ENCODE measurements around the gene MKNK2. TPM values are rescaled to one million over a fixed set of nuclear protein-coding genes. Genes with fewer than 3 reads are reported as not detected.

The MKNK2 gene
- total and polyA plus RNA-seq, 2 experiments from 2014 or later, result 28.9 to 78.6 TPM

DNA sequence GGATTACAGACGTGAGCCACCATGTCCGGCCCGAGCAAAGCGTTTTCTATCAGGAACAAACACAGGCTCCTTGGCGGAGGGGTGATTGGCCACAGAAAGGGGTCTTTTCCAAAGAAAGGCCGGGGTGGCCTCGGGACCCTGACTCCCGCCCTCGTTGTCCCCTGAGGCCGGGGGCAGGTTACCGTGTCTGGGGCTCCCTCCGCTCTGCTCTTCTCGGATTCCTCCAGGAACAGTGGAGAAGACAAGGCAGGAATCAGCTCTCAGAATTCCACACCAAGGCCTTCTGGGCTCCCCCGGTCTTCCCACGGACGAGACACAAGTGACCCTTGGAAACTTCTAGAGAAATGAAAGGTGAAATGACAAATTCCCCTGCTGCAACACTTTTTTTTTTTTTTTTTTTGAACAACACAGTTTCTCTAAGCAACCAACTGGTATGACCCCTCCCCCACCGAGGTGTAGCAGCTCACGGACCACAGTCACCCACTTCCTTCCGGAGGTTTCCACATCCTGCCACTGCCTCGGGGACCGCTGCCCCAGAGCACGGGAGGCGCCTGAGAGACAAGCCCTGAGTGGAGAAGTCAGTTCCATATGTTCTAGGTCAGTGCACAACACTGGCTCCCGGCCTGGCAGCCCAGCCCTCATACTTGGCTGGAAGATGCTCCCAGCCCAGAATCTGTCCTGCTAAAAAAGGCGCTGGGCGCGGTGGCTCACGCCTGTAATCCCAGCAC, 34.1 kb upstream of the MKNK2 start:
- Histone ChIP-seq H3K79me2 (ENCODE audit: insufficient read depth) (peaks cover 90% of the 10 kb centered on the region), H3F3A (ENCODE audit: insufficient read depth) (0 out of 2 replicates have a peak, but pooled peaks cover 5% of the 10 kb centered on the region), H3K4me3 (0 out of 2 replicates have a peak overlapping the region, but pooled peaks have one; percentile 1), H2AFZ (no peak overlapping the region), H3K9me3 (ENCODE audit: low read depth) (no peaks in the 10 kb centered on the region), H3K27ac (peak overlapping the region; percentile 59), H3K4me1 (ENCODE audit: insufficient read depth) (peaks cover 25% of the 10 kb centered on the region), H4K20me1 (ENCODE audit: insufficient read depth) (no peaks in the 10 kb centered on the region), H3K9me2 (ENCODE audit: insufficient read depth) (no peaks in the 10 kb centered on the region), H3K9ac (peak overlapping the region; percentile 35), H3K27me3 (replicated peaks; ENCODE audit: insufficient read depth) (no peaks in the 10 kb centered on the region), H3K36me3 (ENCODE audit: low read depth) (no peaks in the 10 kb centered on the region; the same call in 1 of the 2 replicates), H3K4me2 (ENCODE audit: unreplicated experiment) (peak overlapping the region; percentile 25)
- peak; percentile 79 for DNase-seq
- WGBS, 2 experiments (ENCODE audit: low coverage in 1 of 2, low lambda C conversion rate in 2 of 2, missing lambda C conversion rate in 2 of 2), result 56 to 58% methylated on average over 28 of the region's 28 CpGs
- in situ Hi-C loops (cut with MboI), result loop anchor here (10.0 kb wide), 1 partner anchor 150 kb away; no protein-coding TSS in a partner anchor
- TF ChIP-seq EZH2phosphoT487 (IDR thresholded peaks at IDR 0.05; ENCODE audit: insufficient read depth, low read depth), result no peak

GRCh38 chr19:2083174-2083854, 32.3 kb upstream of the MKNK2 start:
- DNase-seq, result no peak
- TF ChIP-seq EZH2 (IDR thresholded peaks at IDR 0.05; ENCODE audit: insufficient read depth, poor library complexity, severe bottlenecking), result no peak
- TF ChIP-seq EZH2phosphoT487 (IDR thresholded peaks at IDR 0.05; ENCODE audit: insufficient read depth, low read depth), result no peak
- peaks cover 82% of the 10 kb centered on the region for H3K79me2 ChIP-seq (ENCODE audit: insufficient read depth)
- H3K4me3 ChIP-seq, result no peak overlapping the region
- H4K20me1 ChIP-seq (ENCODE audit: insufficient read depth), result no peaks in the 10 kb centered on the region
- H3K36me3 ChIP-seq (ENCODE audit: low read depth), result no peaks in the 10 kb centered on the region; the same call in 1 of the 2 replicates
- H3K4me1 ChIP-seq (ENCODE audit: insufficient read depth), result peaks cover 14% of the 10 kb centered on the region; the same call in 1 of the 2 replicates
- no peak overlapping the region for H2AFZ ChIP-seq
- H3F3A ChIP-seq (ENCODE audit: insufficient read depth), result 0 out of 2 replicates have a peak, but pooled peaks cover 5% of the 10 kb centered on the region
- H3K27me3 ChIP-seq (replicated peaks; ENCODE audit: insufficient read depth), result no peaks in the 10 kb centered on the region
- no peak overlapping the region for H3K4me2 ChIP-seq (ENCODE audit: unreplicated experiment)
- H3K27ac ChIP-seq, result no peak overlapping the region
- H3K9ac ChIP-seq, result no peak overlapping the region
- H3K9me3 ChIP-seq (ENCODE audit: low read depth), result no peaks in the 10 kb centered on the region
- in situ Hi-C loops (cut with MboI), result loop anchor here (10.0 kb wide), 1 partner anchor 149 kb away; no protein-coding TSS in a partner anchor
- H3K9me2 ChIP-seq (ENCODE audit: insufficient read depth), result no peaks in the 10 kb centered on the region
- 91 to 92% methylated on average over 17 to 20 of the region's 20 CpGs for WGBS, 2 experiments (ENCODE audit: low coverage in 1 of 2, low lambda C conversion rate in 2 of 2, missing lambda C conversion rate in 2 of 2)

DNA sequence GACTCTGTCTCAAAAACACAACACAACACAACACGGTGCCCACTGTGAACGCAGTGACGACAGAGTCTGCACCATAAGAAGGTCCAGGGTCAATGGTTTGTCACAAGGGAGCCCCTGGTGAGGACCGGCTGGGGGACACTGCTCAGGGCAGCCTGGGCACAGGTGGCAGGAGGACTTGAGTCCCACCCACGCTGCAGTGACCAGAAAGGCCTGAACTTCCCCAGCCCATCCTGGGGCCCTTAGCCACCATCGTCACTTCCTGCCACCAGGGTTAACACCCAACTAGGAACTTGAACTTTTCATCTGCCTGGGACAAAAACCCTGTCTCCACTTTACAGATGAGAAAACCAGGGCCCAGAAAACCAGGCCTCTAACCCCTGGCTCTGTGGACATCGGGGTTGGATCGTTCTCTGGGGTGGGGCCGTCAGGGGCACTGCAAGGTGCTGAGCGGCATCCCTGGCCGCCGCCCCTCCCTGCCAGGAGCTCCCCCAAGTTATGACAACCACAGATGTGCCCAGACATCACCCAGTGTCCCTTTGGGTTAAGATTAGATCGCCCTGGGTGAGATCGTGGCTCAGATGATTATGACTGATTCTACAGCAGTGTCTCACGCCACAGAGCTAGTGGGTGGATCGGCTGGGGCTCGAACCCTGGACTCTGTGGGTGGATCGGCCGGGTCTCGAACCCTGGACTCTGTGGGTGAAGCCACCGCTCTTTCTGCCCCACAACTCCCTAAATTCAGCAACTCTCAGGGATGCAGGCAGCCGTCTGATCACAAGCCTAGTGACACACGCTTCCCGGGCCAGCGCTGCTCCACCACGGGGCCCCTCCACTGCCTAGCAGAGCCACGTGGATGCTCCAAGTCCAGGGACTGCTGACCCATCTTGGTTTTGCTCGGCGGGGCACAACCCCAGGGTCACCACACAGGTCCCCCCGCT, 31.1 kb upstream of the MKNK2 start:
- Histone ChIP-seq H3K4me3 (no peak overlapping the region), H3K9me3 (ENCODE audit: low read depth) (no peaks in the 10 kb centered on the region), H3F3A (ENCODE audit: insufficient read depth) (0 out of 2 replicates have a peak, but pooled peaks cover under 1% of the 10 kb centered on the region), H2AFZ (no peak overlapping the region), H3K27ac (no peak overlapping the region), H3K36me3 (ENCODE audit: low read depth) (no peaks in the 10 kb centered on the region; the same call in 1 of the 2 replicates), H3K9me2 (ENCODE audit: insufficient read depth) (no peaks in the 10 kb centered on the region), H3K27me3 (replicated peaks; ENCODE audit: insufficient read depth) (no peaks in the 10 kb centered on the region), H3K79me2 (ENCODE audit: insufficient read depth) (peaks cover 70% of the 10 kb centered on the region), H4K20me1 (ENCODE audit: insufficient read depth) (no peaks in the 10 kb centered on the region), H3K4me1 (ENCODE audit: insufficient read depth) (peaks cover 14% of the 10 kb centered on the region; the same call in 1 of the 2 replicates), H3K4me2 (ENCODE audit: unreplicated experiment) (no peak overlapping the region), H3K9ac (no peak overlapping the region)
- no peak for DNase-seq
- no peak for TF ChIP-seq EZH2phosphoT487 (IDR thresholded peaks at IDR 0.05; ENCODE audit: insufficient read depth, low read depth)
- no peak for TF ChIP-seq EZH2 (IDR thresholded peaks at IDR 0.05; ENCODE audit: insufficient read depth, poor library complexity, severe bottlenecking)
- 92 to 94% methylated on average over 29 to 30 of the region's 30 CpGs for WGBS, 2 experiments (ENCODE audit: low coverage in 1 of 2, low lambda C conversion rate in 2 of 2, missing lambda C conversion rate in 2 of 2)
- in situ Hi-C loops (cut with MboI), result loop anchor here (10.0 kb wide), 1 partner anchor 147 kb away; no protein-coding TSS in a partner anchor
